K562 treated with DMSO at 1 percent for 48 hours (cell line): ENCODE measurements around the gene GAREM1. TPM values are rescaled to one million over a fixed set of nuclear protein-coding genes. Genes with fewer than 3 reads are reported as not detected.

Source experiments
- total RNA-seq: library from RNA; unstranded; fragments of 300-600 nt; gene quantifications from 2 replicates; pipeline ENCODE4 v1.2.3, GENCODE V29; 2022; ENCODE audit warnings: low replicate concordance; ENCODE audit errors: extremely low read depth

The GAREM1 gene
- not detected in 2 replicates for total RNA-seq

GRCh38 chr18:32470714-32471633, at the start of gene GAREM1:
Gene GAREM1 (minus strand): TSS chr18:32470882. CDS start chr18:32470428, 454 bp downstream.

